Measurements from ENCODE around the gene JAG2.

DNA sequence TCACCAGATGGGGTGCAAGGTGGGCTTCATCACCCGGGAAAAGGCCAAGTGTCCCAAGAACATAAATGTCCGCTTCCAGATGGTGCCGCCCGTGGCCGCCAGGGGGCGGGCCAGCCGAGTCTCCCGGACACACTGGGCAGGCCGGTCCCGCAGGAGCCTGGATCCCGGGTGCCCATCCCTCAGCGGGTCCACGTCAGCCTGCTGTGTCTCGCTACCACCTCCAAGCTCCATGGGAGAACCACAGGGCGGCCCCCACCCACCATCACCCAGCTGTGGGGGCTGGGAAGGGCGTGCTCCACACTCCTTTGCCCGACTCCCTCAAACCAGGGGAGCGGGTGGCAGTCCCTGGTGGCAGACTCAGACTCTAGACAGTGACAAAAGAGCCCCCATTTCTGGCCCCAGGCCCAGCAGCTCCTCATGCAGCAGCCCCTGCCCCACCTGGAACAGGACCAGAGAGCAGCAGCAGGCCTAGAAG lies 34.5 kb upstream of the JAG2 start:
- TF ChIP-seq POLR2A (IDR thresholded peaks at IDR 0.05), result no peak
- TF ChIP-seq, protein P1, sequence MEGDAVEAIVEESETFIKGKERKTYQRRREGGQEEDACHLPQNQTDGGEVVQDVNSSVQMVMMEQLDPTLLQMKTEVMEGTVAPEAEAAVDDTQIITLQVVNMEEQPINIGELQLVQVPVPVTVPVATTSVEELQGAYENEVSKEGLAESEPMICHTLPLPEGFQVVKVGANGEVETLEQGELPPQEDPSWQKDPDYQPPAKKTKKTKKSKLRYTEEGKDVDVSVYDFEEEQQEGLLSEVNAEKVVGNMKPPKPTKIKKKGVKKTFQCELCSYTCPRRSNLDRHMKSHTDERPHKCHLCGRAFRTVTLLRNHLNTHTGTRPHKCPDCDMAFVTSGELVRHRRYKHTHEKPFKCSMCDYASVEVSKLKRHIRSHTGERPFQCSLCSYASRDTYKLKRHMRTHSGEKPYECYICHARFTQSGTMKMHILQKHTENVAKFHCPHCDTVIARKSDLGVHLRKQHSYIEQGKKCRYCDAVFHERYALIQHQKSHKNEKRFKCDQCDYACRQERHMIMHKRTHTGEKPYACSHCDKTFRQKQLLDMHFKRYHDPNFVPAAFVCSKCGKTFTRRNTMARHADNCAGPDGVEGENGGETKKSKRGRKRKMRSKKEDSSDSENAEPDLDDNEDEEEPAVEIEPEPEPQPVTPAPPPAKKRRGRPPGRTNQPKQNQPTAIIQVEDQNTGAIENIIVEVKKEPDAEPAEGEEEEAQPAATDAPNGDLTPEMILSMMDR (IDR thresholded peaks at IDR 0.05), result peak; percentile 90 to 91 (median 90)
